Retinal pigment epithelial cell (primary cell): ENCODE results near the gene SLC38A11.
"Not testable (repeated sequence)": the region's sequence is repeated elsewhere in the genome, so short reads cannot be mapped to it uniquely, and the experiment has no call there.

ENCODE experiments used
- DNase-seq: peaks from one replicate; pipeline ENCODE4 v3.0.0-alpha.2; 2010; ENCODE audit warnings: low read depth
- H3K4me3 ChIP-seq: 2 replicates; pipeline ENCODE4 v1.5.1; 2011; ENCODE audit warnings: mild to moderate bottlenecking, low read length, control low read depth, moderate library complexity
- TF ChIP-seq, protein P1 (sequence below): conservative IDR thresholded peaks from 2 replicates; pipeline ENCODE4 v1.5.1; 2011; ENCODE audit warnings: low read depth, low read length, control low read depth, inconsistent platforms

Gene SLC38A11

DNA sequence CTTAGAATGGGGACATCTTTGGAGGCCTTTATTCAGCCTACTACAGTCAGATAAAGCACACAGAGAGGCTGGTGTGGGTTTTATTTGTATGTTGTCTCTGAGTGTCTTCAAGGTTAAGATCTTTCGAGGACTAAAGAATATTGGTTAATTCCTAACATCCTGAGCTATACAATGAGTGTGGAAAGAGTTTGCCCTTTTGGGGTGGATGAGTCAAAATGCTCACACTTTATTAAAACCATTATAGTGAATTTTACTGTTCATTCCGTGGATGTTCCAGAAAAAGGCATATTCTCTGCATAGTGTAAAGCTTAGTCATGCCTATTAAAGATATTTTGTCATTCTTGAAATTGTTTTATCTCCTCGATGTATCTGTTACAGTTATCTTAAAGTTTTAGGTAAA, 29.1 kb upstream of the SLC38A11 start:
- H3K4me3 ChIP-seq, result no peak overlapping the region
- TF ChIP-seq, protein P1, sequence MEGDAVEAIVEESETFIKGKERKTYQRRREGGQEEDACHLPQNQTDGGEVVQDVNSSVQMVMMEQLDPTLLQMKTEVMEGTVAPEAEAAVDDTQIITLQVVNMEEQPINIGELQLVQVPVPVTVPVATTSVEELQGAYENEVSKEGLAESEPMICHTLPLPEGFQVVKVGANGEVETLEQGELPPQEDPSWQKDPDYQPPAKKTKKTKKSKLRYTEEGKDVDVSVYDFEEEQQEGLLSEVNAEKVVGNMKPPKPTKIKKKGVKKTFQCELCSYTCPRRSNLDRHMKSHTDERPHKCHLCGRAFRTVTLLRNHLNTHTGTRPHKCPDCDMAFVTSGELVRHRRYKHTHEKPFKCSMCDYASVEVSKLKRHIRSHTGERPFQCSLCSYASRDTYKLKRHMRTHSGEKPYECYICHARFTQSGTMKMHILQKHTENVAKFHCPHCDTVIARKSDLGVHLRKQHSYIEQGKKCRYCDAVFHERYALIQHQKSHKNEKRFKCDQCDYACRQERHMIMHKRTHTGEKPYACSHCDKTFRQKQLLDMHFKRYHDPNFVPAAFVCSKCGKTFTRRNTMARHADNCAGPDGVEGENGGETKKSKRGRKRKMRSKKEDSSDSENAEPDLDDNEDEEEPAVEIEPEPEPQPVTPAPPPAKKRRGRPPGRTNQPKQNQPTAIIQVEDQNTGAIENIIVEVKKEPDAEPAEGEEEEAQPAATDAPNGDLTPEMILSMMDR, result no peak
- no peak for DNase-seq

- no peak overlapping the region for H3K4me3 ChIP-seq
- peak; percentile 58 for DNase-seq
- TF ChIP-seq, protein P1, result no peak
These were observed 26.1 kb upstream of the SLC38A11 start for GRCh38 chr2:164981217-164981990.

DNA sequence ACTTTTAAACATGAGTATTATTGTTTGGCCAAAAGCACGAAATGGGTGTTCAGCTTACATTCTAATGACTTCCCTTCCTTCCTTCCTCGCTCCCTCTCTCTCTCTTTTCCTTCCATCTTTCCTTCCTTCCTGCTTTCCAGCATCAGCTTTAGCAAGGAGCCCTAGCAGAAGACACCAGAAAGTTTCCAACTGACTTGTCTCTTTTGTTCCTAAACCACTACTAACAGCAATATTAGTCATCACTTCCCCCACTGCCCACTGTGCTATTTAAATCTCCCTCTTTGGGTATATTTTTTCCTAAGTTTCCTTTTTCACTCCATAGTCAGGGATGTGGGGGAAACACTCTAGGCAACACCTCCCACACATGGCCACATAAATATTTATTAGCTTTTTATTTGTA, 25.4 kb upstream of the SLC38A11 start:
- DNase-seq, H3K4me3 ChIP-seq: not testable (repeated sequence)

DNA sequence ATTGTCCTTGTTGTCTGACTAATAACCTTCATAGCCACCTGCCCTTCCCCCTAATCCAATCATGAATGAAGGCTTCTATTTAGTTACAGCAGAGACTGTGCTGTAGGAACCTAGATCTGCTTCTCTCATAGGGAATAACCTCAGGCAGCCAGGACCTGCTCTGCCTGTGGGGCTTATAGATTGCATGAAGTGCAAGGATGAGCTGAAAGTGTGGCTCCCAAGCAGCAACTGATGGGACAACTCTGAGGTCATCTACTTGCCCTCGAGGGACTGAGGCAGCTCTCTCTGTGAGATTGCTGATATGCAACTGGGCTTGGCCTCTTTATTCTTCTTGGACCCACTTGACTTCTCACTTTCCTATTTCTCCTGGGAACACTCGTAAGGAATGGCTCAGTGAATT, 23.8 kb upstream of the SLC38A11 start:
- TF ChIP-seq, protein P1, result no peak
- DNase-seq, result no peak
- H3K4me3 ChIP-seq, result no peak overlapping the region

GRCh38 chr2:164976875-164977470, 21.6 kb upstream of the SLC38A11 start:
- not testable (repeated sequence) for DNase-seq, H3K4me3 ChIP-seq

GRCh38 chr2:164976301-164976700, 21.0 kb upstream of the SLC38A11 start:
- DNase-seq, result peak; percentile 92
- H3K4me3 ChIP-seq, result no peak overlapping the region
- TF ChIP-seq, protein P1, result no peak

DNA sequence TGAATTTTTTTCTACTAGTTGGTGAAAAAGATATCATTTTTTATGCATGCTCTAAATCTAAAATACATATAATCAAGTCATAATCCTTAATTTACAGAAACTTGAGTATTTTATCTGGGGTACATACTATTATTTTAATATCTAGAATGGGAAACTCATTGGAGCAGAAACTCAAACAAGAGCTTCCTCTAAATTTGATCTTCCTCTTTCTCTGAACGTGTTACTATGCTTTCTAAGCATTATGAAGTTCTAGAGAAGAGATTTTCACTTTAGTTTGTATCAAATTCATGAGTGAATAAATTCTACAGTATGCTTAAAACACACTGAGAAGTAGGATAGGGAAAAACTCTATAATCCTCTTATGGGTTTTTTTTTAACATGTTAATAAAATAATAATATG, 20.6 kb upstream of the SLC38A11 start:
- no peak overlapping the region for H3K4me3 ChIP-seq
- no peak for DNase-seq
- TF ChIP-seq, protein P1, result no peak

GRCh38 chr2:164974221-164974620, 18.9 kb upstream of the SLC38A11 start:
- TF ChIP-seq, protein P1, result no peak
- DNase-seq, result no peak

More at GRCh38 chr2:164974221-164974620, 18.9 kb upstream of the SLC38A11 start:
- H3K4me3 ChIP-seq, result no peak overlapping the region
